NCI-H2081 treated with DMSO at 0.1 percent for 48 hours (cell line): ENCODE data around the gene CUL4A.
"Not testable (repeated sequence)": the region's sequence is repeated elsewhere in the genome, so short reads cannot be mapped to it uniquely, and the experiment has no call there.

Experiments
- DNase-seq: peaks from one replicate; lab custom pipeline; 2025; lab: John Stamatoyannopoulos, UW

The CUL4A gene

GRCh38 chr13:113209336-113209758 lies at the start of gene CUL4A:
TSS of gene CUL4A (plus strand) at chr13:113209613. CDS start at chr13:113209628, 15 bp downstream.
- no peak for DNase-seq

- no peak for DNase-seq
These were observed 49.7 kb upstream of the CUL4A start for GRCh38 chr13:113159701-113160100.

- DNase-seq = no peak
These were observed 48.4 kb upstream of the CUL4A start for GRCh38 chr13:113160983-113161382.

- no peak for DNase-seq
These were observed 48.0 kb upstream of the CUL4A start for GRCh38 chr13:113161433-113161832.

GRCh38 chr13:113161975-113162374 lies 47.4 kb upstream of the CUL4A start:
- DNase-seq = not testable (repeated sequence)

GRCh38 chr13:113162783-113163685 lies 46.4 kb upstream of the CUL4A start:
- DNase-seq = no peak

GRCh38 chr13:113164492-113164891 lies 44.9 kb upstream of the CUL4A start:
- no peak for DNase-seq

GRCh38 chr13:113166266-113166665 lies 43.1 kb upstream of the CUL4A start:
- DNase-seq = no peak

- no peak for DNase-seq
These were observed 42.7 kb upstream of the CUL4A start for GRCh38 chr13:113166681-113167080.

- DNase-seq = no peak
These were observed 42.3 kb upstream of the CUL4A start for GRCh38 chr13:113167155-113167554.

- DNase-seq = no peak
These were observed 41.8 kb upstream of the CUL4A start for GRCh38 chr13:113167575-113167974.

- no peak for DNase-seq
These were observed 41.2 kb upstream of the CUL4A start for GRCh38 chr13:113168211-113168610.

GRCh38 chr13:113169277-113170272 lies 39.8 kb upstream of the CUL4A start:
- DNase-seq = no peak

GRCh38 chr13:113170511-113170910 lies 38.9 kb upstream of the CUL4A start:
- DNase-seq = no peak

GRCh38 chr13:113171250-113172125 lies 37.9 kb upstream of the CUL4A start:
- no peak for DNase-seq

GRCh38 chr13:113172419-113172926 lies 36.9 kb upstream of the CUL4A start:
- DNase-seq = no peak

- no peak for DNase-seq
These were observed 33.1 kb upstream of the CUL4A start for GRCh38 chr13:113176280-113176679.

GRCh38 chr13:113176822-113177221 lies 32.6 kb upstream of the CUL4A start:
- DNase-seq = no peak

GRCh38 chr13:113178070-113178895 lies 31.1 kb upstream of the CUL4A start:
- no peak for DNase-seq

GRCh38 chr13:113178896-113179167 lies 30.6 kb upstream of the CUL4A start:
- DNase-seq = no peak
